Measurements from ENCODE around the gene CMTM1.

CMTM1 gene, protein sequence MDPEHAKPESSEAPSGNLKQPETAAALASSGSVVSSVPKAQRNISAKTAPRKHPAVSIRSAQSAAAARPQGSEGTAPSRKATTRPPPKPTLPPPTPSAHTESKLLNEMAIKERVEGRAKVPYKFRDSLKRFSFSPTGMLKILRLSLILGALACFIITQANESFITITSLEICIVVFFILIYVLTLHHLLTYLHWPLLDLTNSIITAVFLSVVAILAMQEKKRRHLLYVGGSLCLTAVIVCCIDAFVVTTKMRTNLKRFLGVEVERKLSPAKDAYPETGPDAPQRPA

GRCh38 chr16:66566051-66566901 lies at the start of gene CMTM1:
Gene CMTM1 (plus strand): TSS chr16:66566439. CDS start chr16:66566514, 75 bp downstream.
- no peak for DNase-seq (ENCODE audit: low read depth)

GRCh38 chr16:66516509-66516807 lies 49.8 kb upstream of the CMTM1 start:
- DNase-seq (ENCODE audit: low read depth) = no peak

DNA sequence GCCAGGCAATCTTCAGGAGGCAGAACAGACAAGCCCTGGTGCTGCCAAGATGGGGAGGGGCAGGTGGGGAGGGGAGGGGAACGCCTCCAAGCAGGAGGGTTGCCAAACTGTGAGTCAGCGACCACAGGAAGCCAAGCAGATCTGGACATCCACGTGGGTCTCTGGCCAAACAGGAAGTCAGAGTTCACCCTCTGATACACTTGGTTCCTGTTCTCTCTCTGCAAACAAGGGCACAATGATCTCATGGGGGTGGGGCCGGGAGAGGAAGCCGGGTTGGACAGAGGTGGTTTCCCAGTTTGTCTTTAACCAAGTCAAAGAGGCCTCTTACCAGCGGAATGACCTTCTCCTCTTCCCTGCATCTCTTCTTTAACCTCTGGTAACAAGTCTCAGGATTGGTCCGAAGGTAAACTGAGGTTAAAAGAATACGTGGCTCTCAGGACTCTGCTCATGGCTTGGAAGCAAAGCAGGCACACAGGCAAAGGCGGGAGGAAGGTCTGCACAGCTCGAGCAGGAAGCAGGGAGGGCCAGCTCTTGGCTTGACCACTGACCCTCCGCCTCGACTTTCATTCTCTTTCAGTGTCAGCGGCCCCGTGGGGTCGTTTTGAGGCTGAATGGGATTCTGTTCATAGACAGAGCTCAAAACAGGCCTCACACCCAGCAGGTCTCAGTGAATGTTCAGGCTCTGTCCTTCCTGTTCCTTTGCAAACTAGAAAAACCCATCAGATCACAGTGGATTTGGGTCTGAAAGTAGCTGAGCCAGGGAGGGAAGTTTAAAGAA lies 49.2 kb upstream of the CMTM1 start:
- DNase-seq (ENCODE audit: low read depth) = peak; percentile 67

DNA sequence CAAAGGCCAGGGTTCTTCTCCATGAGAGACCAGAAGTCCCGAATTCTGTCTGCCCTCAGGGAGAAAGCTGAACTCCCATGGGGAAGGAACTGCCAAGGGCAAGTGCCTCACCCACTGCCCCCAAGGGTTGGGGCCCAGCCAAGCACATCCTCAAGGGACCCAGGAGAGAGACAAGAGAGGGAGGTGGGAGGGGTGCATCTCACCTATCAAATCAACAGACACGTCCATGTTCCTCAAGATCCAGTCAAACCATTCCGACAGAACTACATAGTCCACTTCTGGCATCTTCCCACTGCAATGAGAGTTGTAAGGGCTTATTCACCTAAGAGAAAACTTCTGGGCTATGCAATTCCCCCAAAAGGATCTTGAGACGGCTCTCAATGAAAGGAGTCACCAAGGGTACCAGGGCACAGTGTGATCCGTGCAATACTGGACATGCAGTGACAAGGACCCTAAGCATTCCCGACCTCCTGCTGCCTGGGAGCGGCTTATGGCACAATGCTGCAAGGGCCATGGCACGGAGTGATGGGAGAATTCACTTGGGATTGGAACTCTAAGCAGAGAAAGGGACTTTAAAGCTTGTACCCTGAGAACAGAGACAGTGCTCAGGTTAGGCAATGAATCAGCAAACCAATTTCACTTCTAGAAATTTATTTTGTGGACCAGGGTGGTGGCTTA lies 48.5 kb upstream of the CMTM1 start:
- no peak for DNase-seq (ENCODE audit: low read depth)

DNA sequence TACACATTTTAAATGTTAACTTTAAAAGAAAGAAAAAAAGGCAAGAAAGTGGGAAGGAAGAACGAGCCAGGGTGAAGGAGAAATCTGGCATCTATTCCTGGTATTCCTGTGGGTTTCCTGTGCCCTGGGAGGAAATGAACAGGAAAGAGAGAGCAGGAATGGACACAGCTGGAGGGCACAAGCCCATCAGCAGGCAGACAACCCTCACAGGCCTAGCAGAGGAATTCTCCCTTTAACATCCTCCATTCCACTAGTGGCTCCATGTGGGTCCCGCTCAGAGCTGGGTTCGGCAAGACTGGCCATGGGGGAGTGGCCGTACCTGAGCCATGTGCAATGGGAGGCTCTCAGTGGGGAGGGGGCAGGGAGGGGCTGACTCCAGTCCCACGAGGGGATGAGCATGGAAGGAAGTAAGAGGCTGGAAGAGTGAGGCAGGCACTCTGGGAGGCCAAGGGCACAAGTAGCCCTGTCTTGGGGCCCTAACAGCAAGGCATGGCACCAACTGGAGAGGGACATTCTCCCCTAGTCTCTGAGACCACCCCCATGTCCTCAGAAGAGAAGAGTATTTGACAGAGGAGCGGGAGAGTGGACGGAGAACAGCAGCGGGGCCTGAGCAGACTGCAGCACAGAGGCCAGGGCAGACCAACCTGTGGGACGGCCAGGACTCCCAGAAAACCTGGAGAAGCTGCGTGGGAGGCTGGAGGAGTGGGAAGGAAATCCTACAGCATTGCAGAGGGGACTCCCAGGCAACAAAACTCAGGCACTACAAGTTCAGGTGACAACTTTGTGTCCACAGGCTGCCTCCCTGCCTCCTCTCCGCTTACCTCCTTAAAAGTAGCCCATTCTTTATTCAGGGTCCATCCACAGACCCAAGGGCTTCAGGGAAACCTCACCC lies 46.5 kb upstream of the CMTM1 start:
- DNase-seq (ENCODE audit: low read depth) = no peak

DNA sequence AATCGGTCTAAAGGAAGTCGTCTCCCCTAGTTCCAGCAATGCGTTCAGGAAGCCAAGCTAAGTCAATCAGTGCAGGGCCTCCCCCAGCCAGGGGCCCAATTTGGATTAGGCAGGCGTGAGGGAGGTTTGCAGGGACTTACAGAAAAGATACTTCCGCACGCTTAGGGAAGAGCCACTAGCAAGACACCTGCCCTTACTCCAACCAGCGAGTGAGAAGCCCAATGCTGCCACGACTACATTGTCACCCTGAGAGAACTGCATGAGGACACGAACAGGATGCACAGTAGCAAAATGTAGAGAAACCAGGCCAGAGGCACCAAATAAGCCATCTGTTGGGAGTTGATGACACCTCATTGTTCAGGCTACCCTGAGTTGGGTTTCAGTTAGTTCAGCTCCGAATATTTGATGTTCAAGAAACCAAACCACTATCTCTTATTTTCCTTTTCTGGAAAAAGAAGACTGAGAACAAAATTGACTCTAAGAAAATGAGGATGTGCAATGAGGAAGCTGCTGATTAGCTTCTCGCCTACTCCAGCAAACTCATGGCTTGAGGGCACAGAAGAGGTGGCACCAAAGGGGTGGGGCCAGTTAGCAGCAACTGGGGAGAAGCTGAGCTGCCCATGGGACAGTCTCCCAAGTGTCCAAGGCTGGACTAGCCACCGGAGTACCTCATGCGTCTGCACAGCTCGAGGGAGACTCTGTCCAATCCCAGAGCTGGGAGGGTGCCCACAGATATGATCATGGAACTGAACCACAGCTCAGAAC lies 45.7 kb upstream of the CMTM1 start:
- no peak for DNase-seq (ENCODE audit: low read depth)

- no peak for DNase-seq (ENCODE audit: low read depth)
These were observed 45.0 kb upstream of the CMTM1 start for GRCh38 chr16:66521252-66521713.

DNA sequence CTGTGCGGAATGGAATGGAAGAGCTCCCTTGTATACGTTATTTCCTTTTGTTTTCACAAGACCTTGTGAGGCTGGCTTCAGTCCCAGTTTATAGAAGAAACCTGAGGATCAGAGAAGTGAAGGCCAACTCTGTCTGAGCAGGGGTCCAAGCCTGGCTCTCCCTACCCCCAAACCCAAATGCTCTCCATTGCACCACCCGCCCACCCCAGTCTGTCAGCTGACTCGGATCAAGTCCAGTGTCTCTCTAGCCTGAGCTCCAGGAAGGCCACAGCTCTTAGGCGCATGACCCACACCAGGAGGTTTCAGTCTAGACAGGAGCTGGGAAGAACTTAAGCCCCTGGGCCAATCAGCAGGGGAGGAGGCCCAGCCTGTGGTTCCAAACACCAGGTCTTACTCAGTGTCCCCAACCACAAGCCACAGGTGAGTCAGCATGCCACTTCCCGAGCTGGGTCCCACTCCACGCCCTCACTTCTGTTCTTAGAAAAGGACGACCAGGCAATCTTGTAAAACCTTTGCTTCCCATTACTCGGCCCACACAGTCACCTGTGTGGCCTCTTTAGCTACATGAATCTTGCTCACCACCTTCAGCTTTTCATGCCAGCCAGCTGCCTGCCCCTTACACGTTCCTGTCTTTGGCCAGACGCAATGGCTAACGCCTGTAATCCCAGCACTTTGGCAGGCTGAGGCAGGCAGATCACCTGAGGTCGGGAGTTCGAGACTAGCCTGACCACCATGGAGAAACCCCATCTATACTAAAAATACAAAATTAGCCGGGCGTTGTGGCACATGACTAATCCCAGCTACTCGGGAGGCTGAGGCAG lies 44.1 kb upstream of the CMTM1 start:
- peak; percentile 90 for DNase-seq (ENCODE audit: low read depth)

- no peak for DNase-seq (ENCODE audit: low read depth)
These were observed 43.2 kb upstream of the CMTM1 start for GRCh38 chr16:66522816-66523590.

DNA sequence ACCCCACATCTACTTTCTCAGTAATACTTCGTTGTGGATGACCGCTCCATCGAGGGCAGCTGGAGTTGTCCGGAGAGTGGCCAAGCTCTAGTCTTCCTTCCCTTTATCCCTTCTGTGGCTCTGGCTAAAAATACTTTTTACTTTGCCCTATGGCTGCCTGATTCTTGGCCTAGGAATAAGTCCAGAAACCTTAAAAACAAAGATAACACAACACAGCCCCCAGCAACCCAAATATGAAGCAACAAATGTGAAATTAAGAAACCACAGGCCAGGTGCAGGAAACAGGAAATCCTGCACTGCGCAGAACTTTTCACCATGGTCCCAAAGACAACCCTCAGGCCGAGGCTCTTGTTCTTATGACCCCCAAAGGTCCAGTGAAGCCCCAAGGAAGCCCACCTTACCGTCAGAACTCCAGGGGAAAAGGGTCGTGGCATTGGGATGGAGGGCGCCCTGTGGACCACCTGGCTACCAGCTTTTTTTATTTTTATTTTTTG lies 42.3 kb upstream of the CMTM1 start:
- DNase-seq (ENCODE audit: low read depth) = no peak

GRCh38 chr16:66524601-66525164 lies 41.6 kb upstream of the CMTM1 start:
- no peak for DNase-seq (ENCODE audit: low read depth)

- DNase-seq (ENCODE audit: low read depth) = no peak
These were observed 40.7 kb upstream of the CMTM1 start for GRCh38 chr16:66525396-66526180.

- no peak for DNase-seq (ENCODE audit: low read depth)
These were observed 37.9 kb upstream of the CMTM1 start for GRCh38 chr16:66528294-66528693.

GRCh38 chr16:66529475-66529874 lies 36.8 kb upstream of the CMTM1 start:
- no peak for DNase-seq (ENCODE audit: low read depth)

DNA sequence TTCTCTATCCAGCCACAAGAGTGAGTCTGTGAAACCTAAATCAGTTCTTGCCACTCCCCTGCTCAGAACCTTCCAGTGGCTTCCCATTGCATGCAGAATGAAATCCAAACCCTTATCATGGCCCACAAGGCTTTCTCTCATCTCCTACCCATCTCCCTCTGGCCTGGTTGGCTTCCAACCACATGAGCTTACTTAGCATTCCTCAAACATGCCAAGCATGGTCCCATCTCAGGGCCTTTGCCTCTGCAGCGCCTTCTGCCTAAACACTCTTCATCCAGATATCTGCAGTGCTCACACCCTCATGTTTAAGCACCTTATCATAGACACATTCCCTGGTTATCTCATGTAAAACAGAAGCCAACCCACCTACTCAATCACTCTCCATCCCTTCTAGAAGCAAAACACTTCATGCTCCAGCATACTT lies 31.9 kb upstream of the CMTM1 start:
- no peak for DNase-seq (ENCODE audit: low read depth)

- DNase-seq (ENCODE audit: low read depth) = no peak
These were observed 29.7 kb upstream of the CMTM1 start for GRCh38 chr16:66536525-66536924.

GRCh38 chr16:66537236-66537635 lies 29.0 kb upstream of the CMTM1 start:
- DNase-seq (ENCODE audit: low read depth) = no peak
